Prostate gland (tissue), 2 donors: Measurements from ENCODE around the gene KIF2C. TPM values are rescaled to one million over a fixed set of nuclear protein-coding genes. Genes with fewer than 3 reads are reported as not detected.
"Not testable (repeated sequence)": the region's sequence is repeated elsewhere in the genome, so short reads cannot be mapped to it uniquely, and the experiment has no call there.

ENCODE experiments used
- DNase-seq: peaks from one replicate; pipeline ENCODE4 v3.0.0-alpha.2; 2019; ENCODE audit warnings: low spot score
- H3K27ac ChIP-seq, 2 donors: fragments of 200-600 bp; sonication (generic); 2 replicates each; pipeline ENCODE4 v1.5.1; 2017 to 2019
- H3K27me3 ChIP-seq: fragments of 200-600 bp; sonication (generic); replicated peaks from 2 replicates; pipeline ENCODE4 v1.5.1; 2019; ENCODE audit not compliant: insufficient read depth
- H3K36me3 ChIP-seq, 2 donors: fragments of 200-600 bp; sonication (generic); 1 replicate in 1 of 2; 2 replicates in 1 of 2; pipeline versions ENCODE4 v1.5.1 to v1.8.1; 2017 to 2019
- H3K4me1 ChIP-seq: fragments of 200-600 bp; sonication (generic); replicated peaks from 2 replicates; pipeline ENCODE4 v1.5.1; 2019
- H3K4me3 ChIP-seq, 2 donors: fragments of 200-600 bp; sonication (generic); 2 replicates each; pipeline ENCODE4 v1.5.1; 2017 to 2019
- H3K9me3 ChIP-seq: fragments of 200-600 bp; sonication (generic); 2 replicates; pipeline ENCODE4 v1.5.1; 2017
- CTCF ChIP-seq, 4 experiments: fragments of 200-600 bp in 2 of 4; fragments of 450-650 bp in 2 of 4; sonication (generic) in 2 of 4; IDR thresholded peaks; 1 replicate in 3 of 4; 2 replicates in 1 of 4; pipeline ENCODE4 v1.5.1; 2016 to 2019; ENCODE audit warnings: antibody characterized with exemption in 4 of 4, mild to moderate bottlenecking in 2 of 4, moderate library complexity in 2 of 4
- POLR2A ChIP-seq: fragments of 450-650 bp; IDR thresholded peaks from one replicate; pipeline ENCODE4 v1.6.1; 2016; ENCODE audit warnings: antibody characterized with exemption, mild to moderate bottlenecking
- POLR2AphosphoS5 ChIP-seq: sonication (generic); formaldehyde crosslinking; IDR thresholded peaks from one replicate; pipeline ENCODE4 v1.6.1; 2017; ENCODE audit warnings: antibody characterized with exemption
- WGBS: methylation state at CpG from one replicate; pipeline ENCODE4 v1.1.5; 2018; 5-methylcytosine and 5-hydroxymethylcytosine counted together
- intact Hi-C: fragments of 100-400 bp; cut with DNase I; formaldehyde crosslinking; loops from one replicate; pipeline ENCODE4 v1.14.2; 2022
- total RNA-seq, 2 donors: library from RNA; depleted of rRNA; stranded (reverse); fragments of >200 nt; gene quantifications; one replicate each; pipeline ENCODE4 v1.1.0, GENCODE V29; 2016

Gene KIF2C
- total RNA-seq, 2 donors from 2014 or later: 3.5 to 13.2 TPM

GRCh38 chr1:44747878-44748277 lies 8.2 kb downstream of the KIF2C start:
- DNase-seq: no peak
- no peaks in the 10 kb centered on the region for H3K27me3 ChIP-seq
- no peaks in the 10 kb centered on the region for H3K4me1 ChIP-seq
- H3K9me3 ChIP-seq: no peaks in the 10 kb centered on the region
- TF ChIP-seq CTCF (IDR thresholded peaks at IDR 0.05) (no peak), POLR2A (no peak), POLR2AphosphoS5 (no peak)
- H3K36me3 ChIP-seq: no peaks in the 10 kb centered on the region
- H3K4me3 ChIP-seq: no peak overlapping the region
- H3K27ac ChIP-seq: no peak overlapping the region
- intact Hi-C loops: no loop called here
- WGBS: 96% methylated on average over 3 of the region's 3 CpGs

GRCh38 chr1:44757420-44757819 lies 17.8 kb downstream of the KIF2C start:
- 96% methylated on average over 2 of the region's 2 CpGs for WGBS
- no peaks in the 10 kb centered on the region for H3K36me3 ChIP-seq

GRCh38 chr1:44759077-44759476 lies 19.4 kb downstream of the KIF2C start:
- DNase-seq: no peak
- H3K9me3 ChIP-seq: no peaks in the 10 kb centered on the region
- H3K27me3 ChIP-seq: no peaks in the 10 kb centered on the region
- 91% methylated on average over 11 of the region's 11 CpGs for WGBS
- TF ChIP-seq POLR2AphosphoS5: no peak
- TF ChIP-seq CTCF (IDR thresholded peaks at IDR 0.05): no peak
- no peak for TF ChIP-seq POLR2A
- H3K4me1 ChIP-seq: no peaks in the 10 kb centered on the region
- no peak overlapping the region for H3K4me3 ChIP-seq
- no peaks in the 10 kb centered on the region for H3K36me3 ChIP-seq
- intact Hi-C loops: no loop called here
- H3K27ac ChIP-seq: no peak overlapping the region

More at GRCh38 chr1:44757420-44757819, 17.8 kb downstream of the KIF2C start:
- H3K27me3 ChIP-seq: no peaks in the 10 kb centered on the region
- H3K4me1 ChIP-seq: no peaks in the 10 kb centered on the region
- no peak overlapping the region for H3K27ac ChIP-seq
- intact Hi-C loops: no loop called here
- no peaks in the 10 kb centered on the region for H3K9me3 ChIP-seq
- TF ChIP-seq POLR2A (no peak), POLR2AphosphoS5 (no peak), CTCF (IDR thresholded peaks at IDR 0.05) (no peak)
- H3K4me3 ChIP-seq: no peak overlapping the region
- DNase-seq: no peak

GRCh38 chr1:44760876-44761275 lies 21.2 kb downstream of the KIF2C start:
- Histone ChIP-seq H3K27me3 (no peaks in the 10 kb centered on the region), H3K4me3 (no peak overlapping the region), H3K36me3 (no peaks in the 10 kb centered on the region), H3K27ac (no peak overlapping the region), H3K4me1 (no peaks in the 10 kb centered on the region), H3K9me3 (no peaks in the 10 kb centered on the region)
- intact Hi-C loops: no loop called here
- no peak for TF ChIP-seq CTCF (IDR thresholded peaks at IDR 0.05)
- TF ChIP-seq POLR2AphosphoS5: no peak
- TF ChIP-seq POLR2A: no peak
- no peak for DNase-seq
- 97% methylated on average over 3 of the region's 3 CpGs for WGBS

GRCh38 chr1:44766421-44766820 lies 26.8 kb downstream of the KIF2C start:
- H3K9me3 ChIP-seq, H3K4me3 ChIP-seq, H3K4me1 ChIP-seq, H3K36me3 ChIP-seq, H3K27ac ChIP-seq, intact Hi-C loops, DNase-seq, H3K27me3 ChIP-seq: not testable (repeated sequence)
- 95% methylated on average over 6 of the region's 6 CpGs for WGBS
